IMR-90 (cell line): ENCODE measurements around the gene STAT3.

Source experiments
- CTCF ChIP-seq: conservative IDR thresholded peaks from 2 replicates; pipeline ENCODE4 v1.5.1; 2012; ENCODE audit warnings: mild to moderate bottlenecking, low read depth, low read length, improper control_type of control experiment
- RFX5 ChIP-seq: IDR thresholded peaks from 2 replicates; pipeline ENCODE4 v1.8.0; 2012; ENCODE audit warnings: low read depth, mild to moderate bottlenecking, low read length, moderate library complexity

GRCh38 chr17:42428141-42428944 lies 40.1 kb upstream of the STAT3 start:
- TF ChIP-seq CTCF = peak; percentile 82
- no peak for TF ChIP-seq RFX5
